K562 (cell line): Measurements from ENCODE around the gene MKLN1. TPM values are rescaled to one million over a fixed set of nuclear protein-coding genes. Genes with fewer than 3 reads are reported as not detected.

ENCODE experiments used
- NFIX ChIP-seq: fragments of 250-450 bp; sonication (Bioruptor Pico); IDR thresholded peaks from 2 replicates; pipeline ENCODE4 v1.4.0; 2020; ENCODE audit warnings: low read depth, mild to moderate bottlenecking, moderate library complexity
- POLR2AphosphoS5 ChIP-seq: IDR thresholded peaks from 2 replicates; pipeline ENCODE4 v1.6.1; 2011; ENCODE audit warnings: mild to moderate bottlenecking, low read depth, low read length, moderate library complexity; ENCODE audit not compliant: control insufficient read depth, insufficient read depth
- polyA plus RNA-seq, 8 experiments: library from polyadenylated mRNA; depleted of rRNA in 4 of 8; stranded (reverse) in 5 of 8; unstranded in 3 of 8; fragments of >200 nt; fragmentation: Nextera tagmentation in 2 of 8; fragmentation: Illumina TruSeq in 1 of 8; extraction: Ambion mirVana in 2 of 8; extraction: Trizol in 1 of 8; gene quantifications; 2 replicates each; pipeline versions ENCODE4 v1.2.1 to v1.2.3, GENCODE V29; 2011 to 2014; ENCODE audit warnings: inconsistent platforms in 1 of 8, missing spikeins in 1 of 8
- total RNA-seq, 7 experiments: library from RNA; depleted of rRNA in 6 of 7; stranded (reverse); fragments of >200 nt in 6 of 7; fragmentation: Illumina TruSeq in 2 of 7; extraction: Trizol in 2 of 7; gene quantifications; 2 replicates each; pipeline versions ENCODE4 v1.2.1 to v1.2.3, GENCODE V29; 2011 to 2021; ENCODE audit warnings: low replicate concordance in 1 of 7
- TF ChIP-seq, protein P1 (sequence below): fragments of 250-450 bp; sonication (Bioruptor Pico); IDR thresholded peaks from 2 replicates; pipeline ENCODE4 v1.4.0; 2020
- TF ChIP-seq, protein P2 (sequence below): fragments of 450-650 bp; formaldehyde crosslinking; IDR thresholded peaks from 2 replicates; pipeline ENCODE4 v1.4.0; 2022; ENCODE audit warnings: missing genetic modification characterization
- TF ChIP-seq, protein P3 (sequence below): IDR thresholded peaks from 2 replicates; pipeline ENCODE4 v1.6.1; 2011; ENCODE audit not compliant: insufficient read length; ENCODE audit errors: extremely low read depth
- TF ChIP-seq, protein P4 (sequence below): fragments of 250-450 bp; sonication (Bioruptor Pico); IDR thresholded peaks from 2 replicates; pipeline ENCODE4 v1.8.0; 2021; ENCODE audit warnings: moderate library complexity, mild to moderate bottlenecking, inconsistent platforms

MKLN1 gene
- total and polyA plus RNA-seq, 9 of the 15 experiments (the other 6 are each of a cell fraction or from before 2014, with no cell fraction given) = 18.6 to 80.4 (median 56.0) TPM

DNA sequence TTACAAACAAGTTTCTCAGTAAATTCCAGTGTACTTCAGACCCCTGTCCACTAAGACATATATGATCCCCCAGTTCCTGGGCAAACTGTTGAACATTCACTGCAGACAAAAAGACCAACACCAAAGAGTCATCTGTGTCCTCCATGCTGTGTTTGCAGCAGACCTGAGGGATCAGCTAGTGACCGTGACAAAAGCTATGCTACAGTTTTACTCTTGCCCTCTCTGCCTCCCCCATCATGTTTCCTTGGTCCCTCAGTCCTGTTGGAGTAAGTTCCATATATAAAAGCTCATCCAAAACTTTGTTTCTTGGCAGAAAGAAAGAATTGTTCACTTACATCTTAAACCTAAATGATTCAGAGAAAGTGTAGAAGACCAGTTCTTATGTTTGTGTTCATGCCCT lies 172.7 kb downstream of the MKLN1 start (continued):
- TF ChIP-seq, protein P1, sequence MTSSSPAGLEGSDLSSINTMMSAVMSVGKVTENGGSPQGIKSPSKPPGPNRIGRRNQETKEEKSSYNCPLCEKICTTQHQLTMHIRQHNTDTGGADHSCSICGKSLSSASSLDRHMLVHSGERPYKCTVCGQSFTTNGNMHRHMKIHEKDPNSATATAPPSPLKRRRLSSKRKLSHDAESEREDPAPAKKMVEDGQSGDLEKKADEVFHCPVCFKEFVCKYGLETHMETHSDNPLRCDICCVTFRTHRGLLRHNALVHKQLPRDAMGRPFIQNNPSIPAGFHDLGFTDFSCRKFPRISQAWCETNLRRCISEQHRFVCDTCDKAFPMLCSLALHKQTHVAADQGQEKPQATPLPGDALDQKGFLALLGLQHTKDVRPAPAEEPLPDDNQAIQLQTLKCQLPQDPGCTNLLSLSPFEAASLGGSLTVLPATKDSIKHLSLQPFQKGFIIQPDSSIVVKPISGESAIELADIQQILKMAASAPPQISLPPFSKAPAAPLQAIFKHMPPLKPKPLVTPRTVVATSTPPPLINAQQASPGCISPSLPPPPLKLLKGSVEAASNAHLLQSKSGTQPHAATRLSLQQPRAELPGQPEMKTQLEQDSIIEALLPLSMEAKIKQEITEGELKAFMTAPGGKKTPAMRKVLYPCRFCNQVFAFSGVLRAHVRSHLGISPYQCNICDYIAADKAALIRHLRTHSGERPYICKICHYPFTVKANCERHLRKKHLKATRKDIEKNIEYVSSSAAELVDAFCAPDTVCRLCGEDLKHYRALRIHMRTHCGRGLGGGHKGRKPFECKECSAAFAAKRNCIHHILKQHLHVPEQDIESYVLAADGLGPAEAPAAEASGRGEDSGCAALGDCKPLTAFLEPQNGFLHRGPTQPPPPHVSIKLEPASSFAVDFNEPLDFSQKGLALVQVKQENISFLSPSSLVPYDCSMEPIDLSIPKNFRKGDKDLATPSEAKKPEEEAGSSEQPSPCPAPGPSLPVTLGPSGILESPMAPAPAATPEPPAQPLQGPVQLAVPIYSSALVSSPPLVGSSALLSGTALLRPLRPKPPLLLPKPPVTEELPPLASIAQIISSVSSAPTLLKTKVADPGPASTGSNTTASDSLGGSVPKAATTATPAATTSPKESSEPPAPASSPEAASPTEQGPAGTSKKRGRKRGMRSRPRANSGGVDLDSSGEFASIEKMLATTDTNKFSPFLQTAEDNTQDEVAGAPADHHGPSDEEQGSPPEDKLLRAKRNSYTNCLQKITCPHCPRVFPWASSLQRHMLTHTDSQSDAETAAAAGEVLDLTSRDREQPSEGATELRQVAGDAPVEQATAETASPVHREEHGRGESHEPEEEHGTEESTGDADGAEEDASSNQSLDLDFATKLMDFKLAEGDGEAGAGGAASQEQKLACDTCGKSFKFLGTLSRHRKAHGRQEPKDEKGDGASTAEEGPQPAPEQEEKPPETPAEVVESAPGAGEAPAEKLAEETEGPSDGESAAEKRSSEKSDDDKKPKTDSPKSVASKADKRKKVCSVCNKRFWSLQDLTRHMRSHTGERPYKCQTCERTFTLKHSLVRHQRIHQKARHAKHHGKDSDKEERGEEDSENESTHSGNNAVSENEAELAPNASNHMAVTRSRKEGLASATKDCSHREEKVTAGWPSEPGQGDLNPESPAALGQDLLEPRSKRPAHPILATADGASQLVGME (CRISPR knock-in tag) = no peak
- TF ChIP-seq, protein P2, sequence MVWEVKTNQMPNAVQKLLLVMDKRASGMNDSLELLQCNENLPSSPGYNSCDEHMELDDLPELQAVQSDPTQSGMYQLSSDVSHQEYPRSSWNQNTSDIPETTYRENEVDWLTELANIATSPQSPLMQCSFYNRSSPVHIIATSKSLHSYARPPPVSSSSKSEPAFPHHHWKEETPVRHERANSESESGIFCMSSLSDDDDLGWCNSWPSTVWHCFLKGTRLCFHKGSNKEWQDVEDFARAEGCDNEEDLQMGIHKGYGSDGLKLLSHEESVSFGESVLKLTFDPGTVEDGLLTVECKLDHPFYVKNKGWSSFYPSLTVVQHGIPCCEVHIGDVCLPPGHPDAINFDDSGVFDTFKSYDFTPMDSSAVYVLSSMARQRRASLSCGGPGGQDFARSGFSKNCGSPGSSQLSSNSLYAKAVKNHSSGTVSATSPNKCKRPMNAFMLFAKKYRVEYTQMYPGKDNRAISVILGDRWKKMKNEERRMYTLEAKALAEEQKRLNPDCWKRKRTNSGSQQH (CRISPR knock-in tag) = no peak
- TF ChIP-seq POLR2AphosphoS5 = peak; percentile 34; the same call in 1 of the 2 replicates
- TF ChIP-seq, protein P3, sequence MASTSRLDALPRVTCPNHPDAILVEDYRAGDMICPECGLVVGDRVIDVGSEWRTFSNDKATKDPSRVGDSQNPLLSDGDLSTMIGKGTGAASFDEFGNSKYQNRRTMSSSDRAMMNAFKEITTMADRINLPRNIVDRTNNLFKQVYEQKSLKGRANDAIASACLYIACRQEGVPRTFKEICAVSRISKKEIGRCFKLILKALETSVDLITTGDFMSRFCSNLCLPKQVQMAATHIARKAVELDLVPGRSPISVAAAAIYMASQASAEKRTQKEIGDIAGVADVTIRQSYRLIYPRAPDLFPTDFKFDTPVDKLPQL = no peak
- TF ChIP-seq, protein P4, sequence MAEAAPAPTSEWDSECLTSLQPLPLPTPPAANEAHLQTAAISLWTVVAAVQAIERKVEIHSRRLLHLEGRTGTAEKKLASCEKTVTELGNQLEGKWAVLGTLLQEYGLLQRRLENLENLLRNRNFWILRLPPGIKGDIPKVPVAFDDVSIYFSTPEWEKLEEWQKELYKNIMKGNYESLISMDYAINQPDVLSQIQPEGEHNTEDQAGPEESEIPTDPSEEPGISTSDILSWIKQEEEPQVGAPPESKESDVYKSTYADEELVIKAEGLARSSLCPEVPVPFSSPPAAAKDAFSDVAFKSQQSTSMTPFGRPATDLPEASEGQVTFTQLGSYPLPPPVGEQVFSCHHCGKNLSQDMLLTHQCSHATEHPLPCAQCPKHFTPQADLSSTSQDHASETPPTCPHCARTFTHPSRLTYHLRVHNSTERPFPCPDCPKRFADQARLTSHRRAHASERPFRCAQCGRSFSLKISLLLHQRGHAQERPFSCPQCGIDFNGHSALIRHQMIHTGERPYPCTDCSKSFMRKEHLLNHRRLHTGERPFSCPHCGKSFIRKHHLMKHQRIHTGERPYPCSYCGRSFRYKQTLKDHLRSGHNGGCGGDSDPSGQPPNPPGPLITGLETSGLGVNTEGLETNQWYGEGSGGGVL (CRISPR knock-in tag) = no peak
- TF ChIP-seq NFIX (CRISPR knock-in tag) = no peak
